Measurements from ENCODE around the gene WDR47. TPM values are rescaled to one million over a fixed set of nuclear protein-coding genes. Genes with fewer than 3 reads are reported as not detected.

WDR47 gene
- total RNA-seq: 10 to 100 TPM in 1 of 2 donors, 1 to 10 TPM in 1; 6.4 to 25.7 TPM

- WGBS: 1% methylated on average over 62 of the region's 90 CpGs
- Histone ChIP-seq H3K36me3 (no peaks in the 10 kb centered on the region), H3K27me3 (replicated peaks; ENCODE audit: insufficient read depth) (no peaks in the 10 kb centered on the region), H3K9me3 (no peaks in the 10 kb centered on the region), H3K4me1 (replicated peaks) (no peaks in the 10 kb centered on the region), H3K27ac (peak within 1 kb of the TSS; percentile 73 to 81), H3K4me3 (peak within 1 kb of the TSS; percentile 83 to 99)
- intact Hi-C loops (cut with DNase I): loop anchor here (5.0 to 10.0 kb wide), 2 partner anchors 50 to 77 kb away; partner anchors contain the start of genes CLCC1 and TMEM167B
- DNase-seq (ENCODE audit: low spot score): peak; percentile 94
- peak; percentile 93 for TF ChIP-seq POLR2AphosphoS5 (IDR thresholded peaks at IDR 0.05)
- peak; percentile 96 for TF ChIP-seq POLR2A (IDR thresholded peaks at IDR 0.05)
- TF ChIP-seq, protein P1, sequence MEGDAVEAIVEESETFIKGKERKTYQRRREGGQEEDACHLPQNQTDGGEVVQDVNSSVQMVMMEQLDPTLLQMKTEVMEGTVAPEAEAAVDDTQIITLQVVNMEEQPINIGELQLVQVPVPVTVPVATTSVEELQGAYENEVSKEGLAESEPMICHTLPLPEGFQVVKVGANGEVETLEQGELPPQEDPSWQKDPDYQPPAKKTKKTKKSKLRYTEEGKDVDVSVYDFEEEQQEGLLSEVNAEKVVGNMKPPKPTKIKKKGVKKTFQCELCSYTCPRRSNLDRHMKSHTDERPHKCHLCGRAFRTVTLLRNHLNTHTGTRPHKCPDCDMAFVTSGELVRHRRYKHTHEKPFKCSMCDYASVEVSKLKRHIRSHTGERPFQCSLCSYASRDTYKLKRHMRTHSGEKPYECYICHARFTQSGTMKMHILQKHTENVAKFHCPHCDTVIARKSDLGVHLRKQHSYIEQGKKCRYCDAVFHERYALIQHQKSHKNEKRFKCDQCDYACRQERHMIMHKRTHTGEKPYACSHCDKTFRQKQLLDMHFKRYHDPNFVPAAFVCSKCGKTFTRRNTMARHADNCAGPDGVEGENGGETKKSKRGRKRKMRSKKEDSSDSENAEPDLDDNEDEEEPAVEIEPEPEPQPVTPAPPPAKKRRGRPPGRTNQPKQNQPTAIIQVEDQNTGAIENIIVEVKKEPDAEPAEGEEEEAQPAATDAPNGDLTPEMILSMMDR (IDR thresholded peaks at IDR 0.05): no peak
Measured at GRCh38 chr1:109041621-109042468, at the start of gene WDR47. TSS of gene WDR47 (minus strand) at chr1:109042102. CDS start at chr1:109023512, 18,590 bp downstream.

- Histone ChIP-seq H3K27ac (peak overlapping the region; percentile 96 to 99), H3K9me3 (no peaks in the 10 kb centered on the region), H3K27me3 (replicated peaks; ENCODE audit: insufficient read depth) (no peaks in the 10 kb centered on the region), H3K36me3 (no peaks in the 10 kb centered on the region), H3K4me1 (replicated peaks) (peaks cover 3% of the 10 kb centered on the region), H3K4me3 (peak overlapping the region; percentile 80 to 82)
- peak; percentile 12 for DNase-seq (ENCODE audit: low spot score)
- intact Hi-C loops (cut with DNase I): loop anchor here (5.0 kb wide), 1 partner anchor 49 kb away; the partner anchor contains the start of gene WDR47
- under 1% methylated on average over 13 of the region's 13 CpGs for WGBS
- TF ChIP-seq POLR2A (IDR thresholded peaks at IDR 0.05) (no peak), POLR2AphosphoS5 (IDR thresholded peaks at IDR 0.05) (no peak)
Measured at GRCh38 chr1:109091078-109091838, 49.4 kb upstream of the WDR47 start.

DNA sequence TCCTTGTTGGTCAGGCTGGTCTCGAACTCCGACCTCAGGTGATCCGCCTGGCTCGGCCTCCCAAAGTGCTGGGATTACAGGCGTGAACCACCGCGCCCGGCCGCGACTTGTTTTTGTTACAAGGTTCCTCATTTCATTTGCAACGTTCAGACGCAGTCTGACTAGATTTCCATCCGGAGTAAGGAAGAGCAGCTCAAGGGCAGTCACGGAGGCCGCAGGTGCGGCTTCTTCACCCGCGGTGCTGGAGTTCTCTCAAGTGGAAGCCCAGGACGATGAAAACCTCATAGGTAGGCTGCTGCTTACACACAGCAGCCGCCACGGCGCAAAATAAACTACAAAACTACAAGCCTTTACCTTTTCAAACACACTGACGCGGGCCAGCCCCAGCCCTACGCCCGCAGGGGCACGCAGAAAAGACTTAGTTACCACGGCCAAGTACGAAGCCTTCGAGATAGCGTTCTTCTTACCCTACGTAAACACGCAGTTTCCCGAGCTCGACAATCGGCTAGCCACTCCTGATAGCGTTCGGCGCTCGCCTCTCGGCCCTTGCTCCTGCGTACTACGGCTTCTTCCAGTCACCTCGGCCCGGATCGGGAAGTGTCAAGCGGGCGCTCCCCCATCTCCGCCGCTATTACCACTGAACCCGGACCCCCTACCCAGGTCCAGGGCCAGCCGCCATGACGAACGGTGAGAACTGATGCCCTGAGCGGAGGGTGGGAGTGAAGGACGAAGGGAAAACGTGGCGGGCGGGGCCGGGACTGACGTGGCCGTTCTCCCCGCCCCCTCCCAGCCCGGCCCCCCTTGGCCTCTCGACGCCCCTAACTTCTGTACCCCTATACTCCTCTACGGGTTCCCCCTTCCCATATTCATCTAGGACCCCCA is 48.5 kb upstream of the WDR47 start, which contains the start of gene TMEM167B:
Gene TMEM167B (plus strand): TSS at position 569 of the 882 bp plus-strand sequence. CDS start 109 bp downstream, at position 678.
- H3K4me1 ChIP-seq (replicated peaks): peaks cover 3% of the 10 kb centered on the region
- H3K4me3 ChIP-seq: peak within 1 kb of the TSS; percentile 80 to 82
- H3K36me3 ChIP-seq: no peaks in the 10 kb centered on the region
- DNase-seq (ENCODE audit: low spot score): peak; percentile 92
- intact Hi-C loops (cut with DNase I): loop anchor here (5.0 kb wide), 1 partner anchor 48 kb away; the partner anchor contains the start of gene WDR47
- TF ChIP-seq POLR2A (IDR thresholded peaks at IDR 0.05) (peak; percentile 75), POLR2AphosphoS5 (IDR thresholded peaks at IDR 0.05) (peak; percentile 95)
- TF ChIP-seq, protein P1 (IDR thresholded peaks at IDR 0.05): peak in 2 of 4 experiments; percentile 9 to 23
- peak within 1 kb of the TSS; percentile 96 to 99 for H3K27ac ChIP-seq
- H3K9me3 ChIP-seq: no peaks in the 10 kb centered on the region
- 6% methylated on average over 66 of the region's 67 CpGs for WGBS
- H3K27me3 ChIP-seq (replicated peaks; ENCODE audit: insufficient read depth): no peaks in the 10 kb centered on the region

GRCh38 chr1:109089242-109090015 is 47.5 kb upstream of the WDR47 start:
- peaks cover 3% of the 10 kb centered on the region for H3K4me1 ChIP-seq (replicated peaks)
- DNase-seq (ENCODE audit: low spot score): peak; percentile 36
- intact Hi-C loops (cut with DNase I): loop anchor here (5.0 kb wide), 1 partner anchor 47 kb away; the partner anchor contains the start of gene WDR47
- no peaks in the 10 kb centered on the region for H3K36me3 ChIP-seq
- TF ChIP-seq, protein P1 (IDR thresholded peaks at IDR 0.05): peak in 3 of 4 experiments; percentile 30 to 62 (median 35)
- TF ChIP-seq POLR2A (IDR thresholded peaks at IDR 0.05): no peak
- WGBS: 75% methylated on average over 31 of the region's 31 CpGs
- no peaks in the 10 kb centered on the region for H3K9me3 ChIP-seq
- no peaks in the 10 kb centered on the region for H3K27me3 ChIP-seq (replicated peaks; ENCODE audit: insufficient read depth)
- peak overlapping the region; percentile 80 to 82 for H3K4me3 ChIP-seq
- H3K27ac ChIP-seq: peak overlapping the region; percentile 96 to 99

Measured in prostate gland (tissue), 2 donors.